HEK293 (cell line): Measurements from ENCODE around the gene ZFX.

ENCODE experiments used
- CTCF ChIA-PET: fragments of 350-600 bp; formaldehyde crosslinking; extraction: SDS; loops from one replicate; lab custom pipeline; 2021; ENCODE audit warnings: antibody characterized with exemption; lab: Yijun Ruan, JAX
- POLR2A ChIA-PET: fragments of 300-600 bp; formaldehyde crosslinking; extraction: SDS; loops from one replicate; lab custom pipeline; 2020; ENCODE audit warnings: antibody characterized with exemption, inconsistent platforms; lab: Yijun Ruan, JAX
- H3K27ac ChIP-seq: fragments of 200-500 bp; sonication (Bioruptor generic); 2 replicates; pipeline ENCODE4 v1.5.1; 2014; ENCODE audit warnings: low read depth, low read length, control low read depth, inconsistent platforms; ENCODE audit errors: extremely low read depth
- H3K36me3 ChIP-seq, 2 experiments: fragments of 200-500 bp in 1 of 2; sonication (Bioruptor generic) in 1 of 2; 1 replicate in 1 of 2; 2 replicates in 1 of 2; pipeline ENCODE4 v1.5.1; 2014 to 2017; ENCODE audit warnings: inconsistent platforms in 2 of 2, low read length in 2 of 2; ENCODE audit not compliant: control insufficient read depth in 2 of 2, insufficient read depth in 1 of 2
- H3K4me1 ChIP-seq: fragments of 200-500 bp; sonication (Bioruptor generic); 2 replicates; pipeline ENCODE4 v1.5.1; 2014; ENCODE audit warnings: mild to moderate bottlenecking, low read length, inconsistent platforms; ENCODE audit not compliant: control insufficient read depth, insufficient read depth
- H3K4me3 ChIP-seq: 2 replicates; pipeline ENCODE4 v1.5.1; 2011; ENCODE audit warnings: low read depth, mild to moderate bottlenecking, control low read depth, low read length, moderate library complexity
- H3K9me3 ChIP-seq: fragments of 200-500 bp; sonication (Bioruptor generic); 2 replicates; pipeline ENCODE4 v1.5.1; 2014; ENCODE audit warnings: low read depth, low read length, inconsistent platforms; ENCODE audit not compliant: control insufficient read depth, insufficient read depth
- BCL11B ChIP-seq: fragments of 450-650 bp; formaldehyde crosslinking; IDR thresholded peaks from 2 replicates; pipeline ENCODE4 v1.5.1; 2016; ENCODE audit warnings: low read depth, missing biosample characterization, missing genetic modification characterization
- GLI2 ChIP-seq: fragments of 450-650 bp; formaldehyde crosslinking; IDR thresholded peaks from 2 replicates; pipeline ENCODE4; 2017; ENCODE audit warnings: missing biosample characterization, missing genetic modification characterization, low read depth, borderline replicate concordance
- HOXA7 ChIP-seq: sonication (generic); formaldehyde crosslinking; IDR thresholded peaks from 2 replicates; pipeline ENCODE4 v1.8.1; 2022; ENCODE audit warnings: missing genetic modification reagents, borderline replicate concordance
- IKZF3 ChIP-seq: fragments of 450-650 bp; IDR thresholded peaks from 2 replicates; pipeline ENCODE4 v1.5.0; 2018; ENCODE audit warnings: missing biosample characterization, mild to moderate bottlenecking, missing genetic modification characterization, moderate library complexity
- YY1 ChIP-seq: fragments of 450-650 bp; formaldehyde crosslinking; IDR thresholded peaks from 2 replicates; pipeline ENCODE4 v1.5.1; 2018; ENCODE audit warnings: missing biosample characterization, missing genetic modification characterization
- ZNF121 ChIP-seq: fragments of 450-650 bp; formaldehyde crosslinking; IDR thresholded peaks from 2 replicates; pipeline ENCODE4 v1.5.1; 2016; ENCODE audit warnings: missing biosample characterization, missing genetic modification characterization
- ZNF146 ChIP-seq: fragments of 450-650 bp; formaldehyde crosslinking; IDR thresholded peaks from 2 replicates; pipeline ENCODE4 v1.5.1; 2016; ENCODE audit warnings: missing biosample characterization, missing genetic modification characterization
- ZNF174 ChIP-seq: fragments of 450-650 bp; formaldehyde crosslinking; IDR thresholded peaks from 2 replicates; pipeline ENCODE4 v1.5.0; 2017; ENCODE audit warnings: missing biosample characterization, mild to moderate bottlenecking, missing genetic modification characterization
- ZNF324 ChIP-seq: fragments of 450-650 bp; formaldehyde crosslinking; IDR thresholded peaks from 2 replicates; pipeline ENCODE4 v1.5.1; 2016; ENCODE audit warnings: missing biosample characterization, missing genetic modification characterization
- ZNF423 ChIP-seq: fragments of 450-650 bp; formaldehyde crosslinking; IDR thresholded peaks from 2 replicates; pipeline ENCODE4 v1.5.1; 2016; ENCODE audit warnings: missing biosample characterization, missing genetic modification characterization
- ZNF433 ChIP-seq: fragments of 450-650 bp; formaldehyde crosslinking; IDR thresholded peaks from 2 replicates; pipeline ENCODE4 v1.5.1; 2016; ENCODE audit warnings: missing biosample characterization, missing genetic modification characterization, low read depth
- ZNF529 ChIP-seq: fragments of 450-650 bp; formaldehyde crosslinking; IDR thresholded peaks from 2 replicates; pipeline ENCODE4 v1.5.1; 2017; ENCODE audit warnings: missing genetic modification characterization, missing biosample characterization; ENCODE audit not compliant: insufficient replicate concordance
- ZNF596 ChIP-seq: fragments of 450-650 bp; IDR thresholded peaks from 2 replicates; pipeline ENCODE4 v1.5.0; 2018; ENCODE audit warnings: missing biosample characterization, mild to moderate bottlenecking, missing genetic modification characterization, moderate library complexity
- ZNF621 ChIP-seq: fragments of 450-650 bp; formaldehyde crosslinking; IDR thresholded peaks from 2 replicates; pipeline ENCODE4 v1.5.1; 2017; ENCODE audit warnings: missing biosample characterization, missing genetic modification characterization
- ZNF664 ChIP-seq: fragments of 450-650 bp; formaldehyde crosslinking; IDR thresholded peaks from 2 replicates; pipeline ENCODE4 v1.5.1; 2016; ENCODE audit warnings: missing biosample characterization, missing genetic modification characterization
- ZNF707 ChIP-seq: fragments of 450-650 bp; formaldehyde crosslinking; IDR thresholded peaks from 2 replicates; pipeline ENCODE4 v1.5.1; 2016; ENCODE audit warnings: missing biosample characterization, missing genetic modification characterization
- ZNF747 ChIP-seq: fragments of 450-650 bp; formaldehyde crosslinking; IDR thresholded peaks from 2 replicates; pipeline ENCODE4 v1.5.1; 2016; ENCODE audit warnings: missing biosample characterization, missing genetic modification characterization
- ZNF830 ChIP-seq: fragments of 450-650 bp; IDR thresholded peaks from 2 replicates; pipeline ENCODE4 v1.5.0; 2018; ENCODE audit warnings: missing biosample characterization, missing genetic modification characterization, low read depth, mild to moderate bottlenecking, moderate library complexity
- ZNF843 ChIP-seq: fragments of 450-650 bp; formaldehyde crosslinking; IDR thresholded peaks from 2 replicates; pipeline ENCODE4 v1.5.1; 2016; ENCODE audit warnings: missing biosample characterization, missing genetic modification characterization
- TF ChIP-seq, protein P1 (sequence below): fragments of 450-650 bp; formaldehyde crosslinking; IDR thresholded peaks from 2 replicates; pipeline ENCODE4 v1.5.1; 2016; ENCODE audit warnings: missing biosample characterization, missing genetic modification characterization, low read depth
- TF ChIP-seq, protein P2 (sequence below): fragments of 450-650 bp; formaldehyde crosslinking; IDR thresholded peaks from 2 replicates; pipeline ENCODE4 v1.5.1; 2016; ENCODE audit warnings: missing biosample characterization, missing genetic modification characterization, borderline replicate concordance
- TF ChIP-seq, protein P3 (sequence below): fragments of 450-650 bp; formaldehyde crosslinking; IDR thresholded peaks from 2 replicates; pipeline ENCODE4 v1.5.1; 2016; ENCODE audit warnings: missing biosample characterization, missing genetic modification characterization
- TF ChIP-seq, protein P4 (sequence below): fragments of 450-650 bp; formaldehyde crosslinking; IDR thresholded peaks from 2 replicates; pipeline ENCODE4 v1.5.1; 2016; ENCODE audit warnings: missing biosample characterization, missing genetic modification characterization
- TF ChIP-seq, protein P5 (sequence below): fragments of 450-650 bp; IDR thresholded peaks from 2 replicates; pipeline ENCODE4 v1.5.1; 2018; ENCODE audit warnings: missing biosample characterization, missing genetic modification characterization
- TF ChIP-seq, protein P6 (sequence below): IDR thresholded peaks from 2 replicates; pipeline ENCODE4 v1.6.1; 2011; ENCODE audit warnings: mild to moderate bottlenecking, low read depth, low read length, borderline replicate concordance

ZFX gene

DNA sequence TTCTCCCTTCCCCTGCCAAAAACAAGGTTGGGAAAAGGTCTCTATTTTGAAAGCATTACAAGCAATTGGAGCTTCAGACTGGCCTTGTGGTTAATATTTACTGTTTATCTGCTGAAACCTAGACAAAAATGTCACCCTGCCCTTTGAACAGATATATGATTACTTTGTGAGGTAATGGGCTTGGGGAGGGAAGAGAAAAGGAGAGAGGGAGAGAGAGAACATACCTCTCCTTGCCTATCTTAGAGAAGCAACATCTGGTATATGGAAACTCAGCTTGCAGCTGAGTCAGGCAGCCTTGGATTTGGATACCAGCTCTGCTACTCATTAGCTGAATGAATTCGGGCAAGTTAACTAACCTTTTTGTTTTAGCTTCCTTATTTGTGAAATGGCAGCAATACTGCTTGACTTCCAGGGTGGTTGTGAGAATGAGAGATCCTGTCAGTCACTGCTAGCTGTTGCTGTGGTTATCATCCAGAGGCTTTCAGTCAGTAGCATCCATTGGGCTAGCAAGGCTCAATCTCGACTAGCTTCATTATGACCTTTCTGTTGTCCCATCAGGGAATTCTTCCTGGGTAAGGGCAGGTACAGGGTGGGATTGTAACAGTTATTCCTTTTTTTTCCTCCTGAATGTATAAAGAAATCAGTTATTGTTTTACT, 41.1 kb downstream of the ZFX start:
- H3K4me1 ChIP-seq, result peaks cover 15% of the 10 kb centered on the region
- H3K9me3 ChIP-seq, result no peaks in the 10 kb centered on the region
- H3K4me3 ChIP-seq, result no peak overlapping the region
- peaks cover 0 to 20% of the 10 kb centered on the region in 2 experiments; a peak in 2 of 3 replicates for H3K36me3 ChIP-seq
- POLR2A ChIA-PET, result interaction anchor here (0.5 kb wide), 1 partner anchor 38 kb away, joined by 3 read pairs; no protein-coding TSS in a partner anchor
- TF ChIP-seq ZNF324 (tag by site-specific recombination) (no peak), ZNF174 (tag by site-specific recombination) (no peak), ZNF621 (no peak), HOXA7 (CRISPR knock-in tag) (no peak), ZNF843 (tag by site-specific recombination) (no peak), ZNF664 (tag by site-specific recombination) (no peak), YY1 (tag by site-specific recombination) (no peak), BCL11B (tag by site-specific recombination) (no peak), ZNF747 (no peak), ZNF707 (tag by site-specific recombination) (no peak), IKZF3 (tag by site-specific recombination) (no peak), ZNF596 (tag by site-specific recombination) (no peak), ZNF529 (tag by site-specific recombination) (no peak), ZNF146 (no peak), GLI2 (tag by site-specific recombination) (no peak), ZNF433 (tag by site-specific recombination) (no peak)
- TF ChIP-seq, protein P1, sequence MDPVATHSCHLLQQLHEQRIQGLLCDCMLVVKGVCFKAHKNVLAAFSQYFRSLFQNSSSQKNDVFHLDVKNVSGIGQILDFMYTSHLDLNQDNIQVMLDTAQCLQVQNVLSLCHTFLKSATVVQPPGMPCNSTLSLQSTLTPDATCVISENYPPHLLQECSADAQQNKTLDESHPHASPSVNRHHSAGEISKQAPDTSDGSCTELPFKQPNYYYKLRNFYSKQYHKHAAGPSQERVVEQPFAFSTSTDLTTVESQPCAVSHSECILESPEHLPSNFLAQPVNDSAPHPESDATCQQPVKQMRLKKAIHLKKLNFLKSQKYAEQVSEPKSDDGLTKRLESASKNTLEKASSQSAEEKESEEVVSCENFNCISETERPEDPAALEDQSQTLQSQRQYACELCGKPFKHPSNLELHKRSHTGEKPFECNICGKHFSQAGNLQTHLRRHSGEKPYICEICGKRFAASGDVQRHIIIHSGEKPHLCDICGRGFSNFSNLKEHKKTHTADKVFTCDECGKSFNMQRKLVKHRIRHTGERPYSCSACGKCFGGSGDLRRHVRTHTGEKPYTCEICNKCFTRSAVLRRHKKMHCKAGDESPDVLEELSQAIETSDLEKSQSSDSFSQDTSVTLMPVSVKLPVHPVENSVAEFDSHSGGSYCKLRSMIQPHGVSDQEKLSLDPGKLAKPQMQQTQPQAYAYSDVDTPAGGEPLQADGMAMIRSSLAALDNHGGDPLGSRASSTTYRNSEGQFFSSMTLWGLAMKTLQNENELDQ (tag by site-specific recombination), result no peak
- TF ChIP-seq, protein P2, sequence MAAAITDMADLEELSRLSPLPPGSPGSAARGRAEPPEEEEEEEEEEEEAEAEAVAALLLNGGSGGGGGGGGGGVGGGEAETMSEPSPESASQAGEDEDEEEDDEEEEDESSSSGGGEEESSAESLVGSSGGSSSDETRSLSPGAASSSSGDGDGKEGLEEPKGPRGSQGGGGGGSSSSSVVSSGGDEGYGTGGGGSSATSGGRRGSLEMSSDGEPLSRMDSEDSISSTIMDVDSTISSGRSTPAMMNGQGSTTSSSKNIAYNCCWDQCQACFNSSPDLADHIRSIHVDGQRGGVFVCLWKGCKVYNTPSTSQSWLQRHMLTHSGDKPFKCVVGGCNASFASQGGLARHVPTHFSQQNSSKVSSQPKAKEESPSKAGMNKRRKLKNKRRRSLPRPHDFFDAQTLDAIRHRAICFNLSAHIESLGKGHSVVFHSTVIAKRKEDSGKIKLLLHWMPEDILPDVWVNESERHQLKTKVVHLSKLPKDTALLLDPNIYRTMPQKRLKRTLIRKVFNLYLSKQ (tag by site-specific recombination), result no peak
- CTCF ChIA-PET, result interaction anchor here (0.5 to 0.6 kb wide), 3 partner anchors 21 to 137 kb away, joined by 3 to 6 read pairs (median 5); no protein-coding TSS in a partner anchor
- H3K27ac ChIP-seq, result no peak overlapping the region

DNA sequence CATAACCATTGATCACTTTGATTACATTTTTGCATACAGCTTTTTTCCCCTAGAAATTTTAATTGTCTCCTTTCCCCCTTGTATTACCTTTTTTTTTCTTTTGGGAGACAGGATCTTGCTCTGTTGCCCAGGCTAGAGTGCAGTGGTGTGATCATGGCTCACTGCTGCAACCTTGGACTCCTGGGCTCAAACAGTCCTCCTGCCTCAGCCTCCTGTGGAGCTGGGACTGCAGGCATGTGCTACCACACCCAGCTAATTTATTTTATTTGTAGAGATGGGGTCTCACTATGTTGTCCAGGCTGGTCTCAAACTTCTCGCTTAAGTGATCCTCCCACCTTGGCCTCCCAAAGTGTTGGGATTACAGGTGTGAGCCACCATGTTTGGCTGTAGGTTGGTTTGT, 47.0 kb downstream of the ZFX start:
- TF ChIP-seq ZNF423 (tag by site-specific recombination) (no peak), ZNF121 (tag by site-specific recombination) (peak; percentile 99), ZNF830 (tag by site-specific recombination) (no peak)
- TF ChIP-seq, protein P3, sequence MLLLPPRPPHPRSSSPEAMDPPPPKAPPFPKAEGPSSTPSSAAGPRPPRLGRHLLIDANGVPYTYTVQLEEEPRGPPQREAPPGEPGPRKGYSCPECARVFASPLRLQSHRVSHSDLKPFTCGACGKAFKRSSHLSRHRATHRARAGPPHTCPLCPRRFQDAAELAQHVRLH (tag by site-specific recombination), result 0 out of 2 replicates have a peak, but pooled peaks have one; percentile 19
- TF ChIP-seq, protein P4, sequence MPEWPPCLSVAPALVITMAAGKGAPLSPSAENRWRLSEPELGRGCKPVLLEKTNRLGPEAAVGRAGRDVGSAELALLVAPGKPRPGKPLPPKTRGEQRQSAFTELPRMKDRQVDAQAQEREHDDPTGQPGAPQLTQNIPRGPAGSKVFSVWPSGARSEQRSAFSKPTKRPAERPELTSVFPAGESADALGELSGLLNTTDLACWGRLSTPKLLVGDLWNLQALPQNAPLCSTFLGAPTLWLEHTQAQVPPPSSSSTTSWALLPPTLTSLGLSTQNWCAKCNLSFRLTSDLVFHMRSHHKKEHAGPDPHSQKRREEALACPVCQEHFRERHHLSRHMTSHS (tag by site-specific recombination), result no peak
- TF ChIP-seq, protein P5, sequence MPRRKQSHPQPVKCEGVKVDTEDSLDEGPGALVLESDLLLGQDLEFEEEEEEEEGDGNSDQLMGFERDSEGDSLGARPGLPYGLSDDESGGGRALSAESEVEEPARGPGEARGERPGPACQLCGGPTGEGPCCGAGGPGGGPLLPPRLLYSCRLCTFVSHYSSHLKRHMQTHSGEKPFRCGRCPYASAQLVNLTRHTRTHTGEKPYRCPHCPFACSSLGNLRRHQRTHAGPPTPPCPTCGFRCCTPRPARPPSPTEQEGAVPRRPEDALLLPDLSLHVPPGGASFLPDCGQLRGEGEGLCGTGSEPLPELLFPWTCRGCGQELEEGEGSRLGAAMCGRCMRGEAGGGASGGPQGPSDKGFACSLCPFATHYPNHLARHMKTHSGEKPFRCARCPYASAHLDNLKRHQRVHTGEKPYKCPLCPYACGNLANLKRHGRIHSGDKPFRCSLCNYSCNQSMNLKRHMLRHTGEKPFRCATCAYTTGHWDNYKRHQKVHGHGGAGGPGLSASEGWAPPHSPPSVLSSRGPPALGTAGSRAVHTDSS (tag by site-specific recombination), result no peak
- TF ChIP-seq, protein P6, sequence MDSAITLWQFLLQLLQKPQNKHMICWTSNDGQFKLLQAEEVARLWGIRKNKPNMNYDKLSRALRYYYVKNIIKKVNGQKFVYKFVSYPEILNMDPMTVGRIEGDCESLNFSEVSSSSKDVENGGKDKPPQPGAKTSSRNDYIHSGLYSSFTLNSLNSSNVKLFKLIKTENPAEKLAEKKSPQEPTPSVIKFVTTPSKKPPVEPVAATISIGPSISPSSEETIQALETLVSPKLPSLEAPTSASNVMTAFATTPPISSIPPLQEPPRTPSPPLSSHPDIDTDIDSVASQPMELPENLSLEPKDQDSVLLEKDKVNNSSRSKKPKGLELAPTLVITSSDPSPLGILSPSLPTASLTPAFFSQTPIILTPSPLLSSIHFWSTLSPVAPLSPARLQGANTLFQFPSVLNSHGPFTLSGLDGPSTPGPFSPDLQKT, result no peak
- Histone ChIP-seq H3K27ac (no peak overlapping the region), H3K36me3 (peaks cover 0 to 8% of the 10 kb centered on the region in 2 experiments; a peak in 2 of 3 replicates), H3K4me3 (no peak overlapping the region), H3K9me3 (no peaks in the 10 kb centered on the region), H3K4me1 (no peaks in the 10 kb centered on the region; the same call in 1 of the 2 replicates)
- ChIA-PET CTCF (interaction anchor here (1.0 kb wide), 1 partner anchor 14 kb away, joined by 4 read pairs; no protein-coding TSS in a partner anchor), POLR2A (no interaction called here)
